Loucy (cell line): ENCODE results near the gene CDH2.

Source experiments
- H2AFZ ChIP-seq: fragments of 200-600 bp; sonication (generic); 2 replicates; pipeline ENCODE4 v1.6.0; 2016; ENCODE audit warnings: antibody characterized with exemption, mild to moderate bottlenecking, low read length, moderate library complexity
- H3F3A ChIP-seq: fragments of 200-600 bp; 2 replicates; pipeline ENCODE4 v1.6.0; 2016; ENCODE audit warnings: antibody characterized with exemption, low read depth, mild to moderate bottlenecking
- H3K27me3 ChIP-seq: fragments of 200-600 bp; sonication (generic); 2 replicates; pipeline ENCODE4 v1.6.1; 2014; ENCODE audit warnings: low read length, mild to moderate bottlenecking; ENCODE audit not compliant: insufficient read depth, poor library complexity, severe bottlenecking
- H3K36me3 ChIP-seq: fragments of 200-600 bp; sonication (generic); 2 replicates; pipeline ENCODE4 v1.6.1; 2016; ENCODE audit warnings: low read length; ENCODE audit not compliant: insufficient read depth
- H3K4me1 ChIP-seq: fragments of 200-600 bp; sonication (generic); 2 replicates; pipeline ENCODE4 v1.5.1; 2014; ENCODE audit warnings: low read length, mild to moderate bottlenecking; ENCODE audit not compliant: insufficient read depth, poor library complexity, severe bottlenecking
- H3K4me2 ChIP-seq: fragments of 200-600 bp; sonication (generic); 2 replicates; pipeline ENCODE4 v1.6.0; 2014; ENCODE audit warnings: antibody characterized with exemption, low read length, low read depth, mild to moderate bottlenecking; ENCODE audit not compliant: poor library complexity, severe bottlenecking
- H3K4me3 ChIP-seq: fragments of 200-600 bp; sonication (generic); 2 replicates; pipeline ENCODE4 v1.5.1; 2014; ENCODE audit warnings: low read length, mild to moderate bottlenecking, mixed read lengths; ENCODE audit not compliant: poor library complexity, severe bottlenecking
- H3K79me2 ChIP-seq: fragments of 200-600 bp; sonication (generic); 2 replicates; pipeline ENCODE4 v1.6.1; 2014; ENCODE audit warnings: low read length; ENCODE audit not compliant: insufficient read depth
- H3K9ac ChIP-seq: fragments of 200-600 bp; sonication (generic); 2 replicates; pipeline ENCODE4 v1.6.0; 2014; ENCODE audit warnings: mild to moderate bottlenecking, low read depth, low read length, moderate library complexity; ENCODE audit not compliant: poor library complexity, severe bottlenecking
- H3K9me2 ChIP-seq: fragments of 200-600 bp; sonication (generic); replicated peaks from 2 replicates; pipeline ENCODE4 v1.6.1; 2016; ENCODE audit warnings: low read depth, low read length, mixed read lengths
- H3K9me3 ChIP-seq: fragments of 200-600 bp; sonication (generic); 2 replicates; pipeline ENCODE4 v1.6.1; 2014; ENCODE audit warnings: mild to moderate bottlenecking, antibody characterized with exemption, low read length, low read depth; ENCODE audit not compliant: insufficient read depth
- H4K20me1 ChIP-seq: fragments of 200-600 bp; sonication (generic); 2 replicates; pipeline ENCODE4 v1.6.0; 2014; ENCODE audit warnings: antibody characterized with exemption, low read length, mild to moderate bottlenecking; ENCODE audit not compliant: insufficient read depth, poor library complexity, severe bottlenecking
- CTCF ChIP-seq: fragments of 200-600 bp; sonication (generic); conservative IDR thresholded peaks from 2 replicates; pipeline ENCODE4 v1.5.1; 2014; ENCODE audit warnings: mild to moderate bottlenecking, antibody characterized with exemption, low read length
- EZH2phosphoT487 ChIP-seq: fragments of 200-600 bp; IDR thresholded peaks from 2 replicates; pipeline ENCODE4 v1.6.1; 2018; ENCODE audit warnings: antibody characterized with exemption, mild to moderate bottlenecking, moderate library complexity, borderline replicate concordance

The CDH2 gene

DNA sequence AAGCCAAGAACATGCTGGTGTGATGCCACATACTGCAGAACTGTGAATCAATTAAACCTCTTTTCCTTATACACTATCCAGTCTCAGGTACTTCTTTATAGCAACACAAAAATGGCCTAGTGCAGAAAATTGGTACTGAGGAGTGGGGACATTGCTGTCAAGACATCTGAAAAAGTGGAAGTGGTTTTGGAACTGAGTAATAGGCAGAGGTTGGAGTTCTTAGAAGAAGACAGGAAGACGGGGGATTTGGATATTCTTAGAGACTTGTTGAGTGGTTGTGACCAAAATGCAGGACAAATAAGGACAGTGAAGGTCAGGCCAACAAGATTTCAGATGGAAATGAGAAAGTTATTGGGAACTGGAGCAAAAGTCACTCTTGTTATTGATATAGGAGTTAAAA is 31.3 kb upstream of the CDH2 start:
- H3K79me2 ChIP-seq: no peaks in the 10 kb centered on the region
- no peaks in the 10 kb centered on the region for H3K4me1 ChIP-seq
- no peak overlapping the region for H3K4me3 ChIP-seq
- H3K27me3 ChIP-seq: no peaks in the 10 kb centered on the region
- H2AFZ ChIP-seq: no peak overlapping the region
- no peaks in the 10 kb centered on the region for H3K9me2 ChIP-seq
- H3K9me3 ChIP-seq: no peaks in the 10 kb centered on the region
- H3F3A ChIP-seq: no peaks in the 10 kb centered on the region
- no peak overlapping the region for H3K9ac ChIP-seq
- H3K4me2 ChIP-seq: no peak overlapping the region
- H4K20me1 ChIP-seq: no peaks in the 10 kb centered on the region
- TF ChIP-seq CTCF (no peak), EZH2phosphoT487 (no peak)
- no peaks in the 10 kb centered on the region for H3K36me3 ChIP-seq

- no peak overlapping the region for H3K4me2 ChIP-seq
- no peak overlapping the region for H3K9ac ChIP-seq
- H3K4me3 ChIP-seq: no peak overlapping the region
- no peaks in the 10 kb centered on the region for H3K4me1 ChIP-seq
- TF ChIP-seq EZH2phosphoT487 (no peak), CTCF (no peak)
- H3F3A ChIP-seq: no peaks in the 10 kb centered on the region
- no peaks in the 10 kb centered on the region for H4K20me1 ChIP-seq
- H3K9me2 ChIP-seq: no peaks in the 10 kb centered on the region
- no peaks in the 10 kb centered on the region for H3K79me2 ChIP-seq
- no peaks in the 10 kb centered on the region for H3K27me3 ChIP-seq
- H3K9me3 ChIP-seq: no peaks in the 10 kb centered on the region
- no peaks in the 10 kb centered on the region for H3K36me3 ChIP-seq
- H2AFZ ChIP-seq: no peak overlapping the region
Observed at GRCh38 chr18:28204154-28204553, 27.2 kb upstream of the CDH2 start.

GRCh38 chr18:28201056-28201455 is 24.1 kb upstream of the CDH2 start:
- H3K9me2 ChIP-seq: no peaks in the 10 kb centered on the region
- no peaks in the 10 kb centered on the region for H3K9me3 ChIP-seq
- no peaks in the 10 kb centered on the region for H3K79me2 ChIP-seq
- H3K4me2 ChIP-seq: no peak overlapping the region
- H3K27me3 ChIP-seq: no peaks in the 10 kb centered on the region
- H3K4me1 ChIP-seq: no peaks in the 10 kb centered on the region
- H3K9ac ChIP-seq: no peak overlapping the region
- H4K20me1 ChIP-seq: no peaks in the 10 kb centered on the region
- H3K4me3 ChIP-seq: no peak overlapping the region
- no peaks in the 10 kb centered on the region for H3F3A ChIP-seq
- TF ChIP-seq CTCF (no peak), EZH2phosphoT487 (no peak)
- no peak overlapping the region for H2AFZ ChIP-seq
- H3K36me3 ChIP-seq: no peaks in the 10 kb centered on the region
